ENCODE results near the gene ATF1.

GRCh38 chr12:50828121-50828520, 64.2 kb downstream of the ATF1 start:
- TF ChIP-seq POLR2A (IDR thresholded peaks at IDR 0.05) = no peak
- TF ChIP-seq, protein P1, sequence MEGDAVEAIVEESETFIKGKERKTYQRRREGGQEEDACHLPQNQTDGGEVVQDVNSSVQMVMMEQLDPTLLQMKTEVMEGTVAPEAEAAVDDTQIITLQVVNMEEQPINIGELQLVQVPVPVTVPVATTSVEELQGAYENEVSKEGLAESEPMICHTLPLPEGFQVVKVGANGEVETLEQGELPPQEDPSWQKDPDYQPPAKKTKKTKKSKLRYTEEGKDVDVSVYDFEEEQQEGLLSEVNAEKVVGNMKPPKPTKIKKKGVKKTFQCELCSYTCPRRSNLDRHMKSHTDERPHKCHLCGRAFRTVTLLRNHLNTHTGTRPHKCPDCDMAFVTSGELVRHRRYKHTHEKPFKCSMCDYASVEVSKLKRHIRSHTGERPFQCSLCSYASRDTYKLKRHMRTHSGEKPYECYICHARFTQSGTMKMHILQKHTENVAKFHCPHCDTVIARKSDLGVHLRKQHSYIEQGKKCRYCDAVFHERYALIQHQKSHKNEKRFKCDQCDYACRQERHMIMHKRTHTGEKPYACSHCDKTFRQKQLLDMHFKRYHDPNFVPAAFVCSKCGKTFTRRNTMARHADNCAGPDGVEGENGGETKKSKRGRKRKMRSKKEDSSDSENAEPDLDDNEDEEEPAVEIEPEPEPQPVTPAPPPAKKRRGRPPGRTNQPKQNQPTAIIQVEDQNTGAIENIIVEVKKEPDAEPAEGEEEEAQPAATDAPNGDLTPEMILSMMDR (IDR thresholded peaks at IDR 0.05) = no peak
- no peak for TF ChIP-seq EP300 (IDR thresholded peaks at IDR 0.05)
- TF ChIP-seq POLR2AphosphoS5 (IDR thresholded peaks at IDR 0.05) = no peak

Data from stomach (tissue), 4 donors.